HFFc6 (cell line): ENCODE measurements around the gene CLP1. TPM values are rescaled to one million over a fixed set of nuclear protein-coding genes. Genes with fewer than 3 reads are reported as not detected.

ENCODE experiments used
- DNase-seq: peaks from one replicate; pipeline ENCODE4 v3.0.0-alpha.2; 2018
- H3K27ac Mint-ChIP-seq: 2 replicates; pipeline ENCODE4 v1.8.0; 2020; ENCODE audit warnings: mild to moderate bottlenecking, mixed read lengths
- H3K27me3 Mint-ChIP-seq: 2 replicates; pipeline ENCODE4 v1.8.0; 2021; ENCODE audit warnings: mild to moderate bottlenecking, moderate library complexity, mixed read lengths; ENCODE audit not compliant: insufficient read depth
- H3K36me3 Mint-ChIP-seq: 2 replicates; pipeline ENCODE4 v1.8.0; 2021; ENCODE audit warnings: low read depth, mixed read lengths
- H3K4me1 Mint-ChIP-seq: 2 replicates; pipeline ENCODE4 v1.8.0; 2020; ENCODE audit warnings: low read depth, mixed read lengths
- H3K4me3 Mint-ChIP-seq: 2 replicates; pipeline ENCODE4 v1.8.0; 2020; ENCODE audit warnings: mild to moderate bottlenecking, moderate library complexity, mixed read lengths
- H3K9me3 Mint-ChIP-seq: 2 replicates; pipeline ENCODE4 v1.8.0; 2020; ENCODE audit warnings: mild to moderate bottlenecking, mixed read lengths
- CTCF ChIP-seq: fragments of 200-600 bp; sonication (generic); IDR thresholded peaks from 2 replicates; pipeline ENCODE4 v1.5.0; 2021; ENCODE audit warnings: antibody characterized with exemption, mild to moderate bottlenecking
- total RNA-seq, 6 experiments: library from RNA; stranded (reverse); fragmentation: NEBNext Ultra II Directional; extraction: Animal tissue kit (Norgen Biotek cat#: 25700); gene quantifications; 2 replicates in 1 of 6; 3 replicates in 5 of 6; pipeline ENCODE4 v1.2.3, GENCODE V29; 2021

Gene CLP1
- total RNA-seq, 6 experiments from 2014 or later: 13.0 to 17.1 (median 15.6) TPM

GRCh38 chr11:57640068-57640800 lies 17.3 kb upstream of the CLP1 start:
- Mint-ChIP-seq H3K36me3 (peaks cover 26% of the 10 kb centered on the region), H3K9me3 (no peaks in the 10 kb centered on the region), H3K4me3 (peak overlapping the region; percentile 98), H3K27me3 (peaks cover 2% of the 10 kb centered on the region; the same call in 1 of the 2 replicates), H3K4me1 (peaks cover 59% of the 10 kb centered on the region), H3K27ac (peak overlapping the region; percentile 89)
- no peak for TF ChIP-seq CTCF
- DNase-seq: no peak

- Mint-ChIP-seq H3K9me3 (no peaks in the 10 kb centered on the region), H3K4me1 (peaks cover 68% of the 10 kb centered on the region), H3K36me3 (peaks cover 26% of the 10 kb centered on the region), H3K27ac (peak overlapping the region; percentile 56; the same call in 1 of the 2 replicates), H3K27me3 (peaks cover 8% of the 10 kb centered on the region), H3K4me3 (peak overlapping the region; percentile 98)
- peak; percentile 75 for TF ChIP-seq CTCF
- DNase-seq: peak; percentile 54
These were observed 16.4 kb upstream of the CLP1 start for GRCh38 chr11:57641011-57641807.

GRCh38 chr11:57643802-57644201 lies 13.8 kb upstream of the CLP1 start:
- H3K4me3 Mint-ChIP-seq: no peak overlapping the region
- no peak for TF ChIP-seq CTCF
- H3K9me3 Mint-ChIP-seq: no peaks in the 10 kb centered on the region
- DNase-seq: no peak
- H3K27ac Mint-ChIP-seq: peak overlapping the region; percentile 39
- peaks cover 17% of the 10 kb centered on the region for H3K36me3 Mint-ChIP-seq
- peaks cover 25% of the 10 kb centered on the region for H3K27me3 Mint-ChIP-seq
- peaks cover 85% of the 10 kb centered on the region for H3K4me1 Mint-ChIP-seq

- DNase-seq: peak; percentile 57
- peaks cover 13% of the 10 kb centered on the region for H3K36me3 Mint-ChIP-seq
- 0 out of 2 replicates have a peak overlapping the region, but pooled peaks have one; percentile 7 for H3K27ac Mint-ChIP-seq
- H3K4me1 Mint-ChIP-seq: peaks cover 92% of the 10 kb centered on the region
- H3K27me3 Mint-ChIP-seq: peaks cover 28% of the 10 kb centered on the region
- peak; percentile 97 for TF ChIP-seq CTCF
- H3K9me3 Mint-ChIP-seq: no peaks in the 10 kb centered on the region
- H3K4me3 Mint-ChIP-seq: no peak overlapping the region
These were observed 12.5 kb upstream of the CLP1 start for GRCh38 chr11:57644748-57645688.

GRCh38 chr11:57645689-57646085 lies 11.9 kb upstream of the CLP1 start:
- no peak for TF ChIP-seq CTCF
- Mint-ChIP-seq H3K4me3 (no peak overlapping the region), H3K27me3 (peaks cover 30% of the 10 kb centered on the region), H3K27ac (0 out of 2 replicates have a peak overlapping the region, but pooled peaks have one; percentile 7), H3K36me3 (peaks cover 13% of the 10 kb centered on the region), H3K4me1 (peaks cover 92% of the 10 kb centered on the region), H3K9me3 (no peaks in the 10 kb centered on the region)
- DNase-seq: no peak
